ENCODE measurements around the gene OR13C2. TPM values are rescaled to one million over a fixed set of nuclear protein-coding genes. Genes with fewer than 3 reads are reported as not detected.
"Not testable (repeated sequence)": the region's sequence is repeated elsewhere in the genome, so short reads cannot be mapped to it uniquely, and the experiment has no call there.

Gene OR13C2, protein sequence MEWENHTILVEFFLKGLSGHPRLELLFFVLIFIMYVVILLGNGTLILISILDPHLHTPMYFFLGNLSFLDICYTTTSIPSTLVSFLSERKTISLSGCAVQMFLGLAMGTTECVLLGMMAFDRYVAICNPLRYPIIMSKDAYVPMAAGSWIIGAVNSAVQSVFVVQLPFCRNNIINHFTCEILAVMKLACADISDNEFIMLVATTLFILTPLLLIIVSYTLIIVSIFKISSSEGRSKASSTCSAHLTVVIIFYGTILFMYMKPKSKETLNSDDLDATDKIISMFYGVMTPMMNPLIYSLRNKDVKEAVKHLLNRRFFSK
- not detected in 2 replicates for total RNA-seq
- polyA plus RNA-seq (2012) = not detected

DNA sequence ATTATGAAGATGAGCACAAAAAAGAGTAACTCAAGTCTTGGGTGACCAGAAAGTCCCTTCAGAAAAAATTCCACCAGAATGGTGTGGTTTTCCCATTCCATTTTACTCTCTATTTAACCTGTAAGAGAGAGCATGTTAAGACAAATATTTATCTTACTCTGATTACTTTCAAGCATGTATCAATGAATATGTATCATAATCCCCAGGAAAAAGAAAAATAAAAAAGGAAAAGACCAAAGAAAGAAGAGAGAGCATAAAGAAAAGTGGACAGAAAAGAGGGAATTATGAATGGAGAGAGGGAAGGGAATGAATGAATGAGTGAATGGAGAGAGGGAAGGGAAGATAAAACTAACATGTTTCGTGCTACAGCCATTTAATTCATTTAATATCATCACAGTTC, at the start of gene OR13C2:
TSS of gene OR13C2 (minus strand) at position 101 of the 400 bp plus-strand sequence. CDS start at position 101, 0 bp downstream.
- DNase-seq (ENCODE audit: low read depth) = not testable (repeated sequence)

DNA sequence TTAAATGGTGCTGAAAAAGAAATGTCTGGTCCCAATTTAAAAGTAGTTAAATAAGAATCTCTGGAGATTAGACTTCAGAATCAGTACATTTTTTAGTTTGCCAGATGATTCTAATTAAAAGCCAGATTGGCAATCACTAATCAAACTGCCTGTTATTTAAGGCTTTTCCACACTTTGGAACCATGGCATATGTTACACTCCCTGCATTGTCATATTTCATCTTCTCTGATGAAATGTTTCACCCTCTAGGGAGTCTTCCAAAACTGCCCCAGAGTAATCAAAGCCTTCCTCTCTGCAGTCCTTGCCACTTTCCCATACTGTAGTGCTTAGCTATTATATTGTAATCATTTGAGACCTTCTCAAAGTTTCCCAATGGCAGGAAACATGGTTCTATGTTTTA, 30.0 kb upstream of the OR13C2 start:
- DNase-seq (ENCODE audit: low read depth) = no peak

DNA sequence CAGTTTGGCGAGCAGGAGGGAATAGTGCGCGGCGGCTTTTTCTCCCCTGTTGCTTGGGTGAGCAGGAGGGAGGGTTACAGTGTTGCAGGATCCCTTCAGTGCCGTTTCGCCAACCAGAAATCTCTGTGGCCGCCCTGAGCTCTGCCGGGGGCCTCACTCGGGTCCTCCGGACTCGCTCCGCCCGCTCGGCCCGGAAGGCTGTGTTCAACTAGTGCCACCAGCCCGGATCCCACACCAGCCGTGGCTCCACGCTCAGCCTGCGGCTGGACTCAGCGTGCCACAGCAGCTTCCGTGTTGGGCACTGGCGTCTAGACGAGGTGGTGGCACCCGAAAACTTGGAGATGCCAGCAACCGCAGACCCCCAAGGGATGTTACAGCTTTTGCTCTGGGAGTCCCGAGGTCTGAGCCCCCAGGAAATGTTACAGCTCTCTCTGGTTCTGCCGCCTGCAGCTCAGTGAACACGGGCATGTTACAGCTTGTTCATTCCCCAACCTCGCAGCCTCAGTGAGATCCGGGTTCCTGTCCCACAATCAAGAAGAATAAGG, 28.6 kb upstream of the OR13C2 start:
- DNase-seq (ENCODE audit: low read depth) = no peak

DNA sequence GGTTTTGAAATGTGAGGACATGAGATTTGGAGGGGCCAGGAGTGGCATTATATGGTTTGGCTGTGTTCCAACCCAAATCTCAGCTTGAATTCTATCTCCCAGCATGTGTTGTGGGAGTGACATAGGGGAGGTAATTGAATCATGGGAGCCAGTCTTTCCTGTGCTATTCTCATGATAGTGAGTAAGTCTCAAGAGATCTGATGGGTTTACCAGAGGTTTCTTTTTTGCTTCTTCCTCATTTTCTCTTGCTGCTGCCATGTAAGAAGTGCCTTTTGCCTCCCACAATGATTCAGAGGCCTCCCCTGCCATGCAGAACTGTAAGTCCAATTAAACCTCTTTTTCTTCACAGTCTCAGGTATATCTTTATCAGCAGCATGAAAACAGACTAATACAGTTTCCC, 20.5 kb upstream of the OR13C2 start:
- peak; percentile 1 for DNase-seq (ENCODE audit: low read depth)

DNA sequence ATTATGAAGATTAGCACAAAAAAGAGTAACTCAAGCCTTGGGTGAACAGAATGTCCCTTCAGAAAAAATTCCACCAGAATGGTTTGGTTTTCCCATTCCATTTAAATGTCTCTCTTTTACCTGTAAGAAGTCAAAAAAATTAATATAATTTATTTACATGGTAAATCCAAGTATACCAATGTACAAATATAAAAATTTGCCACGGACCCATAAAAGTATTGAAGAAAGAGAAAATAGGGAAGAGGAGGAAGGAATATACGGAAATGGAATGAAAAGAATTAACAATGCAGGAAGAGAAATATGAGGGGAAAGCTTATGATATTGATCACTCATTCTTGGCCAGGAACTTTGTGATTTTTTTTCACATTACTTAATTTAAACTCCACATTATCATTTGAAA, 12.7 kb upstream of the OR13C2 start, which contains the start of gene OR13C9:
TSS of gene OR13C9 (minus strand) at position 101 of the 400 bp plus-strand sequence. CDS start at position 101, 0 bp downstream.
- DNase-seq (ENCODE audit: low read depth) = no peak

DNA sequence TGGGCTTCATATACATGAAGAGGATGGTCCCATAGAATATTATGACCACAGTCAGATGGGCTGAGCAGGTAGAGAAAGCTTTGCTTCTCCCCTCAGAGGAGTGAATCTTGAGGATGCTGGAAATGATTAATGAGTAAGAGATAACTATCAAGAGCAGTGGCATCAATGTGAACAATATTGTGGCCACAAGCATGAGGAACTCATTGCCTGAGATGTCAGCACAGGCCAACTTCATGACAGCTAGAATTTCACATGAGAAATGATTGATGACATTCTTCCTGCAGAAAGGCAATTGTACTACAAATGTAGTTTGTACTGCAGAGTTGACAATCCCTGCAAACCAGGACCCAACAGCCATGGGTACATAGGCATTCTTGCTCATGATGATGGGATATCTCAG, 12.0 kb upstream of the OR13C2 start:
- no peak for DNase-seq (ENCODE audit: low read depth)

DNA sequence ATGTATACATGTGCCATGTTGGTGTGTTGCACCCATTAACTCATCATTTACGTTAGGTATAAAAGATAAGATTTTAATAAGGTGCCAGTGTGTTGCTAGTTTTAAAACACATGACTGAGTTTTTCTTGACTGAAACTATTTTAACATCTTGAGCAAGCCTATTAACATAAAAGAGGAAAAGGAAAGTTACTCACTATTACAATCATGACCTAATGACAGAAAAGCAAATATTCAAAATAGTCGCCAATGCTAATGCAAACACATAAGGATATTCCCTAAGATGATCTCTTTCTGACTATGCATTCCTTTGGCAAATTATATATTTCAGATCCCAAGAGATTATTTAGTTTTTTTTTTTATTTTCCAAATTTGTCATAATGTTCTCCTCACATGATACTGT, 5.8 kb upstream of the OR13C2 start:
- no peak for DNase-seq (ENCODE audit: low read depth)

DNA sequence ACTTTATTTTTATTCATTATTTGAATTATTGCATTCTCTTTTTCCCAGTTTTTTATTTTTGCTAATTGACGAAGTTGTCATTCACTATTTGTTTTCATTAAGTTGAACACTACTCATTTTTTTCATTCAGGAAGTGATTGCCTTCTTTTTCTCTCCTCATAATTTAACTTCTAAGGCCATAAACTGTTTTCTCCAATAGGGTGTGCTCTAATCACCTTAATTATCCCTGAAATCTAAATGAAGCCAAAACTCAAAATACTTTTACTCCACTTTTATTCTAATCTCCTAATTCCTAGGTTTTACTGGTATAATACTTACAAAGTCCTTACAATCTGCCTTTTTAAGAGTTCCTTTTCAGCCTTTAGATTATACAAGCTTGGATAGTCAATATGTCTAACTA, 2.9 kb upstream of the OR13C2 start:
- peak; percentile 9 for DNase-seq (ENCODE audit: low read depth)

DNA sequence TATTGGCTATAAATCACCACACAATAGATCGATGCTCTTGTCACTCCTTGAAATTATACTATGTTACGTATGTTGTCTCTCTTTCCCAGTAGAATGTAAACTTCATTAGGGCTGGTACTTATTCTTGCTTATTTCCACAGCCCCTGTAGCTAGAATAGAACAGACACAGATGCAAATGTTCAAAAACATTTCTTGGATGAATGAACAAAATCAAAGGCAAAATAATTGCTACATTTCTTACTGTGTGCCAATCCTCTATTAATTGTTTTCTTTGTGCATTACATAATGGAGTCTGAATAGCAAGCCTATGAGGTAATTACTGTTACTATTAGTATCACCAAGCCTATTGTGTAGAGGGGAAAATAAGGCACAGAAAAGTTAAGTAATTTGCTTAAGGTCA, 725 bp upstream of the OR13C2 start:
- no peak for DNase-seq (ENCODE audit: low read depth)

DNA sequence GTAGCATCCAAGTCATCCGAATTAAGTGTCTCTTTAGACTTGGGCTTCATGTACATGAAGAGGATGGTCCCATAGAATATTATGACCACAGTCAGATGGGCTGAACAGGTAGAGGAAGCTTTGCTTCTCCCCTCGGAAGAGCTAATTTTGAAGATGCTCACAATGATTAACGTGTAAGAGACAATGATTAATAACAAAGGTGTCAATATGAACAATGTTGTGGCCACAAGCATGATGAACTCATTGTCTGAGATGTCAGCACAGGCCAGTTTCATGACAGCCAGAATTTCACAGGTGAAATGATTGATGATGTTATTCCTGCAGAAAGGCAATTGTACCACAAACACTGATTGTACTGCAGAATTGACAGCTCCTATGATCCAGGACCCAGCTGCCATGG, 626 bp downstream of the OR13C2 start:
- no peak for DNase-seq (ENCODE audit: low read depth)

DNA sequence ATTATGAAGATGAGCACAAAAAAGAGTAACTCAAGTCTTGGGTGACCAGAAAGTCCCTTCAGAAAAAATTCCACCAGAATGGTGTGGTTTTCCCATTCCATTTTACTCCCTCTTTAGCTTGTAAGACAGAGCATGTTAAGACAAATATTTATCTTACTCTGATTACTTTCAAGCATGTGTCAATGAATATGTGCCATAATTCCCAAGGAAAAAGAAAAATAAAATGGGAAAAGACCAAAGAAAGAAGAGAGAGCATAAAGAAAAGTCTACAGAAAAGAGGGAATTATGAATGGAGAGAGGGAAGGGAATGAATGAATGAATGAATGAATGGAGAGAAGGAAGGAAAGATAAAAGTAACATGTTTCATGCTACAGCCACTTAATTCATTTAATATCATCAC, 6.1 kb downstream of the OR13C2 start, which contains the start of gene OR13C5:
TSS of gene OR13C5 (minus strand) at position 101 of the 400 bp plus-strand sequence. CDS start at position 101, 0 bp downstream.
- not testable (repeated sequence) for DNase-seq (ENCODE audit: low read depth)

DNA sequence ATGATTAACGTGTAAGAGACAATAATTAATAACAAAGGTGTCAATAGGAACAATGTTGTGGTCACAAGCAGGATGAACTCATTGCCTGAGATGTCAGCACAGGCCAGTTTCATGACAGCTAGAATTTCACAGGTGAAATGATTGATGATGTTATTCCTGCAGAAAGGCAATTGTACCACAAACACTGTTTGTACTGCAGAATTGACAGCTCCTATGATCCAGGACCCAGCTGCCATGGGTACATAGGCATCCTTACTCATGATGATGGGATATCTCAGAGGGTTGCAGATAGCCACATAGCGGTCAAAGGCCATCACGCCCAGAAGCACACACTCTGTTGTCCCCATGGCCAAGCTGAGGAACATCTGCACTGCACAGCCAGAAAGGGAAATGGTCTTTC, 6.7 kb downstream of the OR13C2 start:
- DNase-seq (ENCODE audit: low read depth) = not testable (repeated sequence)

DNA sequence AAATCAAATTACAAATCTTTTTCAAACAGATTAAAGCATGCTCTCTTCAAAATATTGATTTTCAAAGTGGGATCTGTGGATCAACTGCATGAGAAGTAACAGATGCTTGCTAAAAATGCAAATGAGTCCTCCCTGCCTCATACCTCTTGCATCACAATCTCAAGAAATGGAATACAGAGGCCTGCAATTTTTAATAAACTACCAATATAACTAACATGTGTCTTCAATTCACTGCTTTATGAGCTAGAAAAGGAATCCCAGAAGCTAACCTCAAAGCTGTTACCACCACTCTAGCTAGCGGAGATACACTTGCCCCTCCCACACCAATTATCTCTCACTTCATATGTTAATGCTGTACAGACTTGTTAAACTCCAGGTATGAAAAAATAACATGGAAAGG, 15.8 kb downstream of the OR13C2 start:
- DNase-seq (ENCODE audit: low read depth) = no peak

DNA sequence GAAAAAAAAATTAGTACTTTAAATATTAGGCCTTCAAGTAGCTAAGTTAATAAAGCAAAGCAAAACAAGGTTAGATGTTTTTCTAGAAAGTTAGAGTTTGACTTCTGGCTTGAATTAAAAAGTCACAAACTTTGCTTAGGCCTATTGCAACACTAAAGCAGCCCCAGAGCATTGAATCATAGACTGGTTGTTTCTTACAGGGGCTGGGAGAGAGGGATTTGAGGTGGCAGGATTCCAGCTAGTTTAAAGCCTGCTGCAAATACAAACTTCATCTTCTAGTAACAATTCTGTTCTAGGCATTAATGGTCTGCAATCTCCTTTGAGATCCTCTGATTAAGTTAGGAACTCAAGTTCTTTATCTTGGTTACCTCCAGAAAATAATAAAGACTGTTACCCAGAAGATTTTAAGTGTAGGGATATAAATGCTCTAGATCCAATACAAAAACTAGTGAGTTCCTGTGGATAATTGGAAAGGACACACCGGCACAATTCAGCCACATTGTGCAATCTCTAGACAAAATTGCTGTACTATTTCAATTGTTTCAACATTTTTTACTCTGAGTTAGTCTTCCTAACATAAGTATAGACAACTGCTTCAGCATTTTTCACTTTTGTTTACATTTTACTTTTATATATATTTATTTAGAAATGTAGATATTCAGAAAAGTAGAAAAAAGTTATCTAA, 18.8 kb downstream of the OR13C2 start:
- peak; percentile 10 for DNase-seq (ENCODE audit: low read depth)

DNA sequence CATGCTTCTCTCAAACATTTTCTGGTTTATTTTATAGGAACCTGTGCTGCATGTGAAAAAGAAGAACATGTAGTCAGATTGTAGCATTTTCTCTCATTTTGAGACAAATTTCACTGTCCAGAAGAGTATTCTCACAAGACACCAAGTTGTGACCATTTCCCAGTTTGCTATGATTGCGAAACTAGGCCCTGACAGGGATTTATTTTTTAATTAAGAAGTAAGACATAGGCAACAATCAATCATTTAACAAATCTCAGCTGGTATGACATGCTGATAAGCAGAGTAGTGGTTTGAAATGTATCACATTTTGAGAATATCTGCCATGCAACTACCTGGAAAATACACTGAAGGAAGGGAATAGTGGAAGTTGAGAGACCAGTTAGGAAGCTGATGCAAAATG, 24.9 kb downstream of the OR13C2 start:
- no peak for DNase-seq (ENCODE audit: low read depth)

DNA sequence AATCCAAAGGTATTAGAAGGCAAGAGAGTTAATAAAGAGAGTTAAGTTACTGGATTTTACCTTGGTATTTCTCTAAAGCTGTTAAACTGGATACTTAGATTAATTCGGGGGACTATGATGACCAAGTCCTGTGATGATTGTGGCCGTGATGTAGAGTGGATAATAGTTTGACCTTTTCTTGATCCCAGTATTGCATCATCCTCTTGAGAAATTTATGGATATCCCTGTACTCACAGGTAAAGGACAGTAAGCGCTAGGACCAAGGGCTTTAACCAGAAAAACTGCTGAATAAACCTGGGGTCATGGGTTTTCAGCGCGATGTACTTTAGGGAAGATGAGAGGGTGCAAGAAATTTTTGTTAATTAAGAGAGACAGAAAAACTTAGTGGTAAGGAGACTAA, 28.2 kb downstream of the OR13C2 start:
- no peak for DNase-seq (ENCODE audit: low read depth)

DNA sequence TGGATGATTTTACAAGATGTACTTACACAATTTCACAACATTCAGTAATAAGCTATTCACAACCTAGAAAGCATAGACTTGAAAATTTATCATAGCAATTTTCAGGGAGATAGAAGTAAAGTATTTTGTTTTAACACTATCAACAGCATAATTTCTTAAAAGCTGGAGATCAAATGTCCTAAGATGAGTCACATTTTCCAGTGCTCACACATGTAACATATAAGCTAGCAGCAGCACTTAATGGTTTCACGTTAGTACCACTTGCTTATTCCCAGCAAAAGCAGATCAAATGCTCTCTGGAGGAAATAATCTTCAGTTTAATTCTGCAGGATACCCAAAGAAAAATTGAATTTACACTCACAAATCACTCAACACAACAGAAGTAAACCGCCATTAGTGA, 30.0 kb downstream of the OR13C2 start:
- DNase-seq (ENCODE audit: low read depth) = peak; percentile 1

DNA sequence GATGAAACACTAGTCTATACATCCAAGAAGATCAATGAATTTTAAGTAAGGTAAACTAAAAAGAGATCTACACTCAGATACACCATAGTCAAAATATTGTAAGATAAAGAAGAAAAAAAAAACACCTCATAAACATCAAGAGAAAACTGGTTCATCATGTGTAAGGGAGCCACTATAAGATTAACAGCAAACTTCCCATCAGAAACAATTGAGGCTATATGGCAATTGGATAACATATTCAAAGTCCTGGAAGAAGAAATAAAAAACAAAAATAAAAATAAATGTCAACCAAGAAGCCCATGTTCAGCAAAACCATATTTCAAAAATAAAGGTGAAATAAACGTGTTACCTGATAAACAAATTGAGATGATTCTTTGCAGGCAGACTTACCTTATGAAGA, 32.8 kb downstream of the OR13C2 start:
- no peak for DNase-seq (ENCODE audit: low read depth)

DNA sequence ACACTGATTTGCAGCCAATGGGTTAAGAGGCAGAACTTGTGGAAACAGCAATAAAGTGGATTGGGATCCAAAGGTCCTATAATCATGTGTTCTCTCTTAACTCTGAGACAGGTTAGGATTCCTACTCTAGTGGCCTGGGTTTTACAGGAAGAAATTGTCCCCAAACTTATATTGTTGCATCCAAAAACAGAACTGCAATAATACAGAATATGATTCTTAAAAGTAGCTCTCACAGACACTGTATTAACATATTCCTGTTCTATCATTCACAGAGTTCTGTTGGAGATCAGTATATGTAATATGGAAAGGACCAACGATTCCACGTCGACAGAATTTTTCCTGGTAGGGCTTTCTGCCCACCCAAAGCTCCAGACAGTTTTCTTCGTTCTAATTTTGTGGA, 36.6 kb downstream of the OR13C2 start, which contains the start of gene OR13C8:
TSS of gene OR13C8 (plus strand) at position 301 of the 400 bp plus-strand sequence. CDS start at position 301, 0 bp downstream.
- DNase-seq (ENCODE audit: low read depth) = no peak

DNA sequence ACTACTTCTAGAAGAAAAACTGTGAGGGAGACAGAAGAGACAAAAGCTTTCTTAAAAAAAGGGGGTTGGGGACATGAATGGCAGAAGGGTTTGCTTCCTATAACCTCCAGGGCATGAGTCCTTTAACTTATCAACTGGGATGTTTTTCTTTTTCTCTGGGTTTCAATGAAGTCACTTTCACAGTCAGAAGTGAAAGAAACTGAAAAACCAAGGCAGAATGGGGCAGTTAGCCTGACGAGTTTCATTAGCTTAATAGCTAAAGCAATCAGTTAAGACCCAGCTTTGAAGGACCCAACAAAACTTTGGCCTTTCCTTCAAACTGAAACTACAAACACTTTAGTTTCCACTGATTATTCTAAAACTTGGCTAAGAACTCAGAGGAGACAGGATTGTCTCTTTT, 41.1 kb downstream of the OR13C2 start:
- no peak for DNase-seq (ENCODE audit: low read depth)

DNA sequence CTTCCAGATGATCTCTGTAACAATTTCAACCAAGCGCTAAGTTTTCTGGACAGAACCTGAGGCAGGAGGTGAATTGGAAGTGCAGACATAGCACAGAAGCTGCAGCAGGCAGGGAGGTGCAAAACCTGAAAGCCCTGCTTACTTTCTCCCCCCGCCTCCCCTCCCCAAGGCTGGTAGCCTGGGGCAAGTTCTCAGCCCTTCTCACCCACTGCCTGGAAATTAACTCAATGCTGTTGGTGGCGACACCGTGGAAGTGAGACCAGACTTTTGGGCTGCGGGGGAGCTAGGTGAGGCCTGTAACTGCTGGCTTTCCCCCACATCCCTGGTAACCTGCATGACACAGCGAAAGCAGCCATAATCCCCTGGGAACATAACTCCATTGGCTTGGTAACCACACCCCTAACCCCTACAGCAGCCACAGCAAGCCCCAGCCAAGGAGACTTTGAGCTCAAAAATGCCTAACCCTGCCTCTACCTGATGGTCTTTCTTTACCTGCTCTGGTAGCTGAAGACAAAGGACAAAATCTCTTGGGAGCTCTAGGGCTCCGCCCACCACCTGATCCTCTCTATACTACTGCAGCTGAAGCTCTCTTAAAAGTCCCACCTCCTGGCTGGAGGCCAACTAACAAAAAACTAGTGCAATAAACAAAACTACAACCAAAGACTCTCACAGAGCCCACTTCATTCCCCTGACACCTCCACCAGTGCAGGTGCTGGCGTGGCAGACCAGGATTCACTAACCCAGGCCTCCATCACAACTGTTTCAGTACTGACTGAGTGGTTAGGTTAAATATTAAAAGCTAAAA, 48.4 kb downstream of the OR13C2 start:
- no peak for DNase-seq (ENCODE audit: low read depth)

All from myocyte (in vitro differentiated cells).